ENCODE data around the gene PUS3. TPM values are rescaled to one million over a fixed set of nuclear protein-coding genes. Genes with fewer than 3 reads are reported as not detected.

Gene PUS3
- polyA plus RNA-seq, 2 donors = 6.8 to 7.0 TPM

- Histone ChIP-seq H3K4me1 (ENCODE audit: control insufficient read depth in 2 of 2, insufficient read depth in 2 of 2, low read length in 1 of 2) (peaks cover 7 to 15% of the 10 kb centered on the region in 2 donors), H3K9me3 (ENCODE audit: control insufficient read depth in 2 of 2, insufficient read depth in 1 of 2, low read depth in 1 of 2, low read length in 1 of 2) (no peaks in the 10 kb centered on the region), H3K27ac (ENCODE audit: low read depth in 2 of 2, low read length in 1 of 2) (no peak overlapping the region), H3K4me3 (ENCODE audit: low read depth in 1 of 2, low read length in 2 of 2) (no peak overlapping the region), H3K36me3 (ENCODE audit: control insufficient read depth in 2 of 2, insufficient read depth in 2 of 2, low read length in 1 of 2) (no peaks in the 10 kb centered on the region), H3K27me3 (ENCODE audit: control insufficient read depth in 1 of 2, insufficient read depth in 2 of 2, low read length in 2 of 2) (no peaks in the 10 kb centered on the region)
- 83 to 89% methylated on average over 23 to 24 of the region's 24 CpGs for WGBS, 2 donors
These were observed 44.6 kb upstream of the PUS3 start for GRCh38 chr11:125947419-125948277.

- 88 to 94% methylated on average over 14 of the region's 14 CpGs for WGBS, 2 donors
- Histone ChIP-seq H3K9me3 (ENCODE audit: control insufficient read depth in 2 of 2, insufficient read depth in 1 of 2, low read depth in 1 of 2, low read length in 1 of 2) (no peaks in the 10 kb centered on the region), H3K27ac (ENCODE audit: low read depth in 2 of 2, low read length in 1 of 2) (no peak overlapping the region), H3K36me3 (ENCODE audit: control insufficient read depth in 2 of 2, insufficient read depth in 2 of 2, low read length in 1 of 2) (no peaks in the 10 kb centered on the region), H3K27me3 (ENCODE audit: control insufficient read depth in 1 of 2, insufficient read depth in 2 of 2, low read length in 2 of 2) (no peaks in the 10 kb centered on the region), H3K4me3 (ENCODE audit: low read depth in 1 of 2, low read length in 2 of 2) (no peak overlapping the region), H3K4me1 (ENCODE audit: control insufficient read depth in 2 of 2, insufficient read depth in 2 of 2, low read length in 1 of 2) (peaks cover 8 to 13% of the 10 kb centered on the region in 2 donors)
These were observed 43.9 kb upstream of the PUS3 start for GRCh38 chr11:125946712-125947418.

- H3K9me3 ChIP-seq (ENCODE audit: control insufficient read depth in 2 of 2, insufficient read depth in 1 of 2, low read depth in 1 of 2, low read length in 1 of 2) = no peaks in the 10 kb centered on the region
- H3K4me1 ChIP-seq (ENCODE audit: control insufficient read depth in 2 of 2, insufficient read depth in 2 of 2, low read length in 1 of 2) = peaks cover 6 to 8% of the 10 kb centered on the region in 2 donors
- 76 to 80% methylated on average over 8 of the region's 8 CpGs for WGBS, 2 donors
These were observed 43.0 kb upstream of the PUS3 start, which contains the start of gene VSIG10L2 for GRCh38 chr11:125945797-125946520. TSS of gene VSIG10L2 (plus strand) at chr11:125946044. CDS start at chr11:125946056, 12 bp downstream.

GRCh38 chr11:125945011-125945796 lies 42.2 kb upstream of the PUS3 start:
- 73 to 79% methylated on average over 15 of the region's 15 CpGs for WGBS, 2 donors
- no peak overlapping the region for H3K27ac ChIP-seq (ENCODE audit: low read depth in 2 of 2, low read length in 1 of 2)
- peaks cover 2 to 4% of the 10 kb centered on the region in 2 donors for H3K4me1 ChIP-seq (ENCODE audit: control insufficient read depth in 2 of 2, insufficient read depth in 2 of 2, low read length in 1 of 2)
- H3K4me3 ChIP-seq (ENCODE audit: low read depth in 1 of 2, low read length in 2 of 2) = no peak overlapping the region
- H3K36me3 ChIP-seq (ENCODE audit: control insufficient read depth in 2 of 2, insufficient read depth in 2 of 2, low read length in 1 of 2) = no peaks in the 10 kb centered on the region
- no peaks in the 10 kb centered on the region for H3K9me3 ChIP-seq (ENCODE audit: control insufficient read depth in 2 of 2, insufficient read depth in 1 of 2, low read depth in 1 of 2, low read length in 1 of 2)
- no peaks in the 10 kb centered on the region for H3K27me3 ChIP-seq (ENCODE audit: control insufficient read depth in 1 of 2, insufficient read depth in 2 of 2, low read length in 2 of 2)

More at GRCh38 chr11:125945797-125946520, 43.0 kb upstream of the PUS3 start, which contains the start of gene VSIG10L2:
- Histone ChIP-seq H3K4me3 (ENCODE audit: low read depth in 1 of 2, low read length in 2 of 2) (no peak within 1 kb of the TSS), H3K36me3 (ENCODE audit: control insufficient read depth in 2 of 2, insufficient read depth in 2 of 2, low read length in 1 of 2) (no peaks in the 10 kb centered on the region), H3K27me3 (ENCODE audit: control insufficient read depth in 1 of 2, insufficient read depth in 2 of 2, low read length in 2 of 2) (no peaks in the 10 kb centered on the region), H3K27ac (ENCODE audit: low read depth in 2 of 2, low read length in 1 of 2) (no peak within 1 kb of the TSS)

GRCh38 chr11:125944350-125945010 lies 41.5 kb upstream of the PUS3 start:
- Histone ChIP-seq H3K4me3 (ENCODE audit: low read depth in 1 of 2, low read length in 2 of 2) (no peak overlapping the region), H3K4me1 (ENCODE audit: control insufficient read depth in 2 of 2, insufficient read depth in 2 of 2, low read length in 1 of 2) (peaks cover 2 to 4% of the 10 kb centered on the region in 2 donors), H3K36me3 (ENCODE audit: control insufficient read depth in 2 of 2, insufficient read depth in 2 of 2, low read length in 1 of 2) (no peaks in the 10 kb centered on the region), H3K9me3 (ENCODE audit: control insufficient read depth in 2 of 2, insufficient read depth in 1 of 2, low read depth in 1 of 2, low read length in 1 of 2) (no peaks in the 10 kb centered on the region), H3K27ac (ENCODE audit: low read depth in 2 of 2, low read length in 1 of 2) (no peak overlapping the region), H3K27me3 (ENCODE audit: control insufficient read depth in 1 of 2, insufficient read depth in 2 of 2, low read length in 2 of 2) (no peaks in the 10 kb centered on the region)
- 84 to 85% methylated on average over 13 of the region's 13 CpGs for WGBS, 2 donors

- Histone ChIP-seq H3K4me1 (ENCODE audit: control insufficient read depth in 2 of 2, insufficient read depth in 2 of 2, low read length in 1 of 2) (peaks cover 2 to 7% of the 10 kb centered on the region in 2 donors), H3K4me3 (ENCODE audit: low read depth in 1 of 2, low read length in 2 of 2) (no peak overlapping the region), H3K9me3 (ENCODE audit: control insufficient read depth in 2 of 2, insufficient read depth in 1 of 2, low read depth in 1 of 2, low read length in 1 of 2) (no peaks in the 10 kb centered on the region), H3K27ac (ENCODE audit: low read depth in 2 of 2, low read length in 1 of 2) (no peak overlapping the region), H3K36me3 (ENCODE audit: control insufficient read depth in 2 of 2, insufficient read depth in 2 of 2, low read length in 1 of 2) (no peaks in the 10 kb centered on the region), H3K27me3 (ENCODE audit: control insufficient read depth in 1 of 2, insufficient read depth in 2 of 2, low read length in 2 of 2) (no peaks in the 10 kb centered on the region)
- 84 to 94% methylated on average over 9 of the region's 9 CpGs for WGBS, 2 donors
These were observed 40.8 kb upstream of the PUS3 start for GRCh38 chr11:125943661-125944349.

GRCh38 chr11:125942771-125943428 lies 39.9 kb upstream of the PUS3 start:
- WGBS, 2 donors = 89 to 93% methylated on average over 12 of the region's 12 CpGs

More at GRCh38 chr11:125942771-125943428, 39.9 kb upstream of the PUS3 start:
- Histone ChIP-seq H3K4me1 (ENCODE audit: control insufficient read depth in 2 of 2, insufficient read depth in 2 of 2, low read length in 1 of 2) (peaks cover 0 to 7% of the 10 kb centered on the region in 2 donors), H3K36me3 (ENCODE audit: control insufficient read depth in 2 of 2, insufficient read depth in 2 of 2, low read length in 1 of 2) (no peaks in the 10 kb centered on the region), H3K9me3 (ENCODE audit: control insufficient read depth in 2 of 2, insufficient read depth in 1 of 2, low read depth in 1 of 2, low read length in 1 of 2) (no peaks in the 10 kb centered on the region), H3K27ac (ENCODE audit: low read depth in 2 of 2, low read length in 1 of 2) (no peak overlapping the region), H3K27me3 (ENCODE audit: control insufficient read depth in 1 of 2, insufficient read depth in 2 of 2, low read length in 2 of 2) (no peaks in the 10 kb centered on the region), H3K4me3 (ENCODE audit: low read depth in 1 of 2, low read length in 2 of 2) (no peak overlapping the region)

Data from esophagus (tissue), 2 donors.